Right hindlimb (tissue), 1 donor: Measurements from ENCODE around the gene FIP1L1.

ENCODE experiments used
- DNase-seq: peaks from one replicate; pipeline ENCODE4 v3.0.0-alpha.2; 2018

FIP1L1 gene

GRCh38 chr4:53477038-53477565 is 99.7 kb downstream of the FIP1L1 start:
- no peak for DNase-seq

GRCh38 chr4:53477636-53478035 is 100.2 kb downstream of the FIP1L1 start:
- DNase-seq: no peak

- DNase-seq: no peak
Observed at GRCh38 chr4:53478671-53479456, 101.4 kb downstream of the FIP1L1 start.

- no peak for DNase-seq
Observed at GRCh38 chr4:53479736-53480525, 102.5 kb downstream of the FIP1L1 start.

- no peak for DNase-seq
Observed at GRCh38 chr4:53480909-53481308, 103.5 kb downstream of the FIP1L1 start.

GRCh38 chr4:53481586-53481985 is 104.1 kb downstream of the FIP1L1 start:
- DNase-seq: no peak

GRCh38 chr4:53483250-53483649 is 105.8 kb downstream of the FIP1L1 start:
- no peak for DNase-seq

- DNase-seq: no peak
Observed at GRCh38 chr4:53484911-53485657, 107.6 kb downstream of the FIP1L1 start.

- no peak for DNase-seq
Observed at GRCh38 chr4:53485658-53486040, 108.2 kb downstream of the FIP1L1 start.

GRCh38 chr4:53487766-53488165 is 110.3 kb downstream of the FIP1L1 start:
- no peak for DNase-seq

GRCh38 chr4:53489279-53489889 is 111.9 kb downstream of the FIP1L1 start:
- no peak for DNase-seq

GRCh38 chr4:53490161-53490956 is 112.9 kb downstream of the FIP1L1 start:
- no peak for DNase-seq

- peak; percentile 46 for DNase-seq
Observed at GRCh38 chr4:53490965-53491622, 113.7 kb downstream of the FIP1L1 start.

- DNase-seq: no peak
Observed at GRCh38 chr4:53494851-53495250, 117.4 kb downstream of the FIP1L1 start.

GRCh38 chr4:53497487-53498244 is 120.2 kb downstream of the FIP1L1 start:
- peak; percentile 71 for DNase-seq

GRCh38 chr4:53498706-53499105 is 121.3 kb downstream of the FIP1L1 start:
- no peak for DNase-seq

GRCh38 chr4:53499791-53500190 is 122.3 kb downstream of the FIP1L1 start:
- no peak for DNase-seq

- DNase-seq: no peak
Observed at GRCh38 chr4:53500546-53500945, 123.1 kb downstream of the FIP1L1 start.

- DNase-seq: no peak
Observed at GRCh38 chr4:53501561-53501960, 124.1 kb downstream of the FIP1L1 start.

- no peak for DNase-seq
Observed at GRCh38 chr4:53502094-53502493, 124.7 kb downstream of the FIP1L1 start.

GRCh38 chr4:53505947-53506346 is 128.5 kb downstream of the FIP1L1 start:
- DNase-seq: no peak
